Gastroesophageal sphincter (tissue), 3 donors: ENCODE data around the gene CHST8.

Source experiments
- EP300 ChIP-seq: sonication (generic); formaldehyde crosslinking; IDR thresholded peaks from one replicate; pipeline ENCODE4 v1.6.1; 2017; ENCODE audit warnings: antibody characterized with exemption, mild to moderate bottlenecking
- POLR2A ChIP-seq, 2 donors: fragments of 450-650 bp; IDR thresholded peaks; one replicate each; pipeline ENCODE4 v1.6.1; 2017; ENCODE audit warnings: antibody characterized with exemption in 2 of 2, mild to moderate bottlenecking in 2 of 2, moderate library complexity in 1 of 2
- POLR2AphosphoS5 ChIP-seq: sonication (generic); formaldehyde crosslinking; IDR thresholded peaks from one replicate; pipeline ENCODE4 v1.6.1; 2017; ENCODE audit warnings: antibody characterized with exemption
- TF ChIP-seq, protein P1 (sequence below), 4 experiments: fragments of 200-600 bp in 2 of 4; fragments of 450-650 bp in 2 of 4; sonication (generic) in 1 of 4; IDR thresholded peaks; one replicate each; pipeline ENCODE4 v1.5.1; 2017 to 2019; ENCODE audit warnings: antibody characterized with exemption in 4 of 4, mild to moderate bottlenecking in 2 of 4, moderate library complexity in 2 of 4

DNA sequence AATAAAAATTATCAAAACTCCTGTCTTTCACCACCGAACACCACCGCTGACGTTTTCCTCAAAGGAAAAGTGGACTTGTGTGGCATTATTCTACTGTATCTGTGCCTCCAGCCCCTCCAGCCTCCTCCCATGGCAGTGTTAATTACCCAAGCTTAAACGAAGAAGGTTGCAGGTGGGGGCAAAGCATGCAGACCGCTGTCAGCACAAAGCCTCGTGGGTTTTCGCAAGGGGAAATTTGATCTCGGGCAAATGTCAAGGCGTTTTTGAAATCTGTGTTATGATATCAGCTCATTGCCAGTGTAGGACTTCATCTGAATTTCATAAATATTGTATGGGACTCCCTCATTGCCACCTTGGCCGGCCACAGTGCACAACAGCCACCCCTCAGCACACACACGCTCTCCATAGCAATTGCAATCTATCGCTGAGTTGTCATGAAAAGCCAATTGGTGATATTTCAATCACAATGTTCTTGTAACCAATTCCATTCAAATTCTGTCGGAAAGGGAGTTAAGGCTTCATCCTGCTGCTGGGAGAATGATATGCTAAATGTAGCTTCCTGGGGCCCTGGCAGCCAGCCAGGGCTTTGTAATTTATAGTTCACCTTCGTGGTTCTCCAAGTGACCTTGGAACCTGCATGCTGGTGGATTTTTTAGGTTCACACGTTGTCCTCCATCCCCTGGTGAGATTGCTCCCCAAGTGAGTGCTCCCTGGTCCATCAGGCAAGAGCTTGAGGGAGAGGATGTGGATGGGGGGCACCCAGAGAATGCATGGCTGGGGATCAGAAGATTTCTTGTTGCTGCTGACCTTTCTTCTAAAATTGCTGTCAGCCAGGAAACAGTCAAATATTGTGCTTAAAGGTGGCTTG, 16.6 kb downstream of the CHST8 start:
- TF ChIP-seq, protein P1, sequence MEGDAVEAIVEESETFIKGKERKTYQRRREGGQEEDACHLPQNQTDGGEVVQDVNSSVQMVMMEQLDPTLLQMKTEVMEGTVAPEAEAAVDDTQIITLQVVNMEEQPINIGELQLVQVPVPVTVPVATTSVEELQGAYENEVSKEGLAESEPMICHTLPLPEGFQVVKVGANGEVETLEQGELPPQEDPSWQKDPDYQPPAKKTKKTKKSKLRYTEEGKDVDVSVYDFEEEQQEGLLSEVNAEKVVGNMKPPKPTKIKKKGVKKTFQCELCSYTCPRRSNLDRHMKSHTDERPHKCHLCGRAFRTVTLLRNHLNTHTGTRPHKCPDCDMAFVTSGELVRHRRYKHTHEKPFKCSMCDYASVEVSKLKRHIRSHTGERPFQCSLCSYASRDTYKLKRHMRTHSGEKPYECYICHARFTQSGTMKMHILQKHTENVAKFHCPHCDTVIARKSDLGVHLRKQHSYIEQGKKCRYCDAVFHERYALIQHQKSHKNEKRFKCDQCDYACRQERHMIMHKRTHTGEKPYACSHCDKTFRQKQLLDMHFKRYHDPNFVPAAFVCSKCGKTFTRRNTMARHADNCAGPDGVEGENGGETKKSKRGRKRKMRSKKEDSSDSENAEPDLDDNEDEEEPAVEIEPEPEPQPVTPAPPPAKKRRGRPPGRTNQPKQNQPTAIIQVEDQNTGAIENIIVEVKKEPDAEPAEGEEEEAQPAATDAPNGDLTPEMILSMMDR (IDR thresholded peaks at IDR 0.05) = no peak
- TF ChIP-seq POLR2AphosphoS5 (no peak), POLR2A (IDR thresholded peaks at IDR 0.05) (no peak), EP300 (no peak)
